Measurements from ENCODE around the gene THSD4. TPM values are rescaled to one million over a fixed set of nuclear protein-coding genes. Genes with fewer than 3 reads are reported as not detected.

THSD4 gene
- total and polyA plus RNA-seq, 2 of the 8 experiments (the other 6 are each of a cell fraction or from before 2014, with no cell fraction given), result 2.5 to 6.2 TPM

- TF ChIP-seq CHD7 (IDR thresholded peaks at IDR 0.05; ENCODE audit: insufficient replicate concordance, low read length), result no peak
- TF ChIP-seq TCF12 (IDR thresholded peaks at IDR 0.05; ENCODE audit: low read depth, low read length), result no peak
These were observed 214.4 kb downstream of the THSD4 start (continued) for GRCh38 chr15:71329497-71330260.

Data from H1 (cell line).